Small intestine (tissue), 7 donors: ENCODE results near the gene CCNY. TPM values are rescaled to one million over a fixed set of nuclear protein-coding genes. Genes with fewer than 3 reads are reported as not detected.

Source experiments
- DNase-seq, 2 donors: peaks; one replicate each; pipeline versions ENCODE4 v3.0.0 to v3.0.0-alpha.2; 2013
- FAIRE-seq: peaks from 2 replicates; lab custom pipeline; 2012; peaks lifted over from hg19 to GRCh38; lab: Jason Lieb, UNC
- H3K27ac ChIP-seq, 3 donors: one replicate each; pipeline ENCODE4 v1.5.1; 2013; ENCODE audit warnings: low read length in 2 of 3, mild to moderate bottlenecking in 2 of 3, control low read depth in 1 of 3, inconsistent platforms in 1 of 3, low read depth in 1 of 3, moderate library complexity in 1 of 3
- H3K27me3 ChIP-seq, 3 donors: one replicate each; pipeline ENCODE4 v1.6.1; 2013; ENCODE audit warnings: low read length in 3 of 3, inconsistent platforms in 1 of 3; ENCODE audit not compliant: control insufficient read depth in 3 of 3, insufficient read depth in 3 of 3
- H3K36me3 ChIP-seq, 3 donors: one replicate each; pipeline ENCODE4 v1.6.1; 2013; ENCODE audit warnings: low read length in 3 of 3, inconsistent platforms in 1 of 3, low read depth in 1 of 3, mild to moderate bottlenecking in 1 of 3, moderate library complexity in 1 of 3; ENCODE audit not compliant: control insufficient read depth in 3 of 3, insufficient read depth in 2 of 3
- H3K4me1 ChIP-seq, 3 donors: one replicate each; pipeline ENCODE4 v1.6.1; 2013; ENCODE audit warnings: low read length in 2 of 3, inconsistent platforms in 1 of 3, low read depth in 1 of 3, mild to moderate bottlenecking in 1 of 3, moderate library complexity in 1 of 3; ENCODE audit not compliant: control insufficient read depth in 3 of 3, insufficient read depth in 2 of 3
- H3K4me3 ChIP-seq, 3 donors: one replicate each; pipeline ENCODE4 v1.5.1; 2013; ENCODE audit warnings: low read length in 3 of 3, control low read depth in 1 of 3, inconsistent platforms in 1 of 3, low read depth in 1 of 3, mild to moderate bottlenecking in 1 of 3, moderate library complexity in 1 of 3
- H3K9me3 ChIP-seq, 2 donors: one replicate each; pipeline ENCODE4 v1.6.1; 2013; ENCODE audit warnings: low read depth in 1 of 2, low read length in 1 of 2; ENCODE audit not compliant: control insufficient read depth in 2 of 2, insufficient read depth in 1 of 2
- WGBS, 3 donors: extraction: QIAGEN DNeasy Blood & Tissue Kit; methylation state at CpG; one replicate each; pipeline ENCODE4 v1.1.7; 2013; 5-methylcytosine and 5-hydroxymethylcytosine counted together
- polyA plus RNA-seq, 4 donors: library from polyadenylated mRNA; stranded (reverse) in 3 of 4; unstranded in 1 of 4; fragments of 200-250 nt in 3 of 4; fragments of 120-200 nt in 1 of 4; gene quantifications; one replicate each; pipeline versions ENCODE4 v1.2.1 to v1.2.3, GENCODE V29; 2013
- donor health status: healthy with polysubstance abuse.
- donor health status: control.
- donor health status: control.
- donor health status: Bipolar disorder and iron deficiency.
- donor health status: healthy.

CCNY gene
- polyA plus RNA-seq, 4 donors, result 26.7 to 50.2 (median 32.3) TPM

GRCh38 chr10:35392482-35393228 lies 56.3 kb downstream of the CCNY start:
- peaks cover 0 to 9% (median 8%) of the 10 kb centered on the region in 3 donors for H3K4me1 ChIP-seq
- WGBS, 3 donors, result 89 to 97% (median 97%) methylated on average over 8 of the region's 8 CpGs
- H3K4me3 ChIP-seq, result no peak overlapping the region
- H3K36me3 ChIP-seq, result peaks cover 0 to 4% (median 0%) of the 10 kb centered on the region in 3 donors
- DNase-seq, result no peak
- no peaks in the 10 kb centered on the region for H3K27me3 ChIP-seq
- no peak overlapping the region for H3K27ac ChIP-seq
- H3K9me3 ChIP-seq, result peaks cover 0 to 20% of the 10 kb centered on the region in 2 donors
- no peak for FAIRE-seq

DNA sequence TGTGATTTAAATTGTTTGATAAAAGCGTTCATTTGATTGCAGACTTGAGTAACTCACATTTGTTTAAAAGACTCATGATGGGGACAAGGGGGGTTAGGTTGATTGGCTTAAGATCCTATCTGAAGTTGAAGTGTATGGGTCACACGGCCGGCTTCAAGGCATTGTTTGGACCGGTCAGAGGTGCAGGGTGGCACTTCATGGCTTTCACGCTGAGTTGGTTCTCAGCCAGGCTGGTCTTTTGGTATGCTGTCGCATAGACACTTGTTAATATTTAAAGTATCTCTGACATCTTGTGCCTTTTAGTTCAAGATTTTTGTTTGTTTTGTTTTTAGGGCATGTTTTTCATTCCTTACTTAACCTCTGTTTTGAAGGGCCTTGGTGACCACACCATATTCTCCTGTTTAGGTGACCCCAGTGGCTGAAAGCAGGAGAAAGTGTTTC lies 58.1 kb downstream of the CCNY start:
- DNase-seq (no peak), FAIRE-seq (no peak)
- H3K4me1 ChIP-seq, result peaks cover 0 to 16% (median 9%) of the 10 kb centered on the region in 3 donors
- H3K27me3 ChIP-seq, result no peaks in the 10 kb centered on the region
- no peak overlapping the region for H3K27ac ChIP-seq
- peaks cover 0 to 15% of the 10 kb centered on the region in 2 donors for H3K9me3 ChIP-seq
- peaks cover 0 to 4% (median 0%) of the 10 kb centered on the region in 3 donors for H3K36me3 ChIP-seq
- WGBS, 3 donors, result 71 to 84% (median 80%) methylated on average over 6 of the region's 6 CpGs
- H3K4me3 ChIP-seq, result no peak overlapping the region

- no peaks in the 10 kb centered on the region for H3K27me3 ChIP-seq
- peaks cover 0 to 4% (median 0%) of the 10 kb centered on the region in 3 donors for H3K36me3 ChIP-seq
- 93 to 97% (median 94%) methylated on average over 3 of the region's 3 CpGs for WGBS, 3 donors
- H3K27ac ChIP-seq, result no peak overlapping the region
- no peak overlapping the region for H3K4me3 ChIP-seq
- no peak for FAIRE-seq
- peaks cover 0 to 16% (median 9%) of the 10 kb centered on the region in 3 donors for H3K4me1 ChIP-seq
- no peak for DNase-seq
- H3K9me3 ChIP-seq, result peaks cover 0 to 15% of the 10 kb centered on the region in 2 donors
Observed at GRCh38 chr10:35394934-35395333, 58.6 kb downstream of the CCNY start.

GRCh38 chr10:35396560-35397434 lies 60.5 kb downstream of the CCNY start:
- H3K9me3 ChIP-seq, result peaks cover 0 to under 1% of the 10 kb centered on the region in 2 donors
- no peak overlapping the region for H3K27ac ChIP-seq
- H3K4me1 ChIP-seq, result peaks cover 0 to 21% (median 9%) of the 10 kb centered on the region in 3 donors
- H3K4me3 ChIP-seq, result no peak overlapping the region
- FAIRE-seq (no peak), DNase-seq (peak in 1 of 2 donors; percentile 25)
- H3K36me3 ChIP-seq, result peaks cover 0 to 4% (median 0%) of the 10 kb centered on the region in 3 donors
- H3K27me3 ChIP-seq, result no peaks in the 10 kb centered on the region
- 80 to 84% (median 82%) methylated on average over 12 of the region's 12 CpGs for WGBS, 3 donors

GRCh38 chr10:35397953-35398352 lies 61.6 kb downstream of the CCNY start:
- no peak for DNase-seq
- 84 to 88% (median 88%) methylated on average over 4 of the region's 4 CpGs for WGBS, 3 donors
- H3K36me3 ChIP-seq, result peaks cover 0 to 4% (median 0%) of the 10 kb centered on the region in 3 donors
- peaks cover 0 to 3% of the 10 kb centered on the region in 2 donors for H3K9me3 ChIP-seq
- no peak overlapping the region for H3K4me3 ChIP-seq
- FAIRE-seq, result no peak
- H3K27me3 ChIP-seq, result no peaks in the 10 kb centered on the region
- H3K4me1 ChIP-seq, result peaks cover 0 to 16% (median 9%) of the 10 kb centered on the region in 3 donors
- no peak overlapping the region for H3K27ac ChIP-seq

DNA sequence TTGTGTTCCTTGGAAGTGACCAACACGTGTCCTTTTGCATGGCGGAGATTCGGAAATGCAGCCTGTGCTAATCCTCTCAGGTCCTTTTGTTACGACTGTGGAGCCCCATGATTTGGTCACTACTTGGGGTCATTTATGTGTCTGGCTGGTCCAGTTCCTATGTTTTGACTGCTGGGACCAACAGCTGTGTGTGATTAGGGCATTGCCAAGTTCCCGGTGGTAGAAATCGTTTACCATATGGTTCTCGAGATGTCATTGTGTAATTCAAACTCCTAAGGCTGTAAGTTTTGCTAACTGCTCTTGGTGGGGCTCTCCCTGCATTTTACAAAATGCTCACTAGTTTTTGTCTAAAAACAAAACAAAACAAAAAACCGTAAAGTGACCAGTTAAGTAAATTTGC lies 62.0 kb downstream of the CCNY start:
- DNase-seq, result no peak
- Histone ChIP-seq H3K9me3 (peaks cover 0 to 7% of the 10 kb centered on the region in 2 donors), H3K4me3 (no peak overlapping the region), H3K27ac (no peak overlapping the region), H3K36me3 (peaks cover 0 to 4% (median 0%) of the 10 kb centered on the region in 3 donors), H3K4me1 (peaks cover 0 to 16% (median 9%) of the 10 kb centered on the region in 3 donors), H3K27me3 (no peaks in the 10 kb centered on the region)
- 72 to 84% (median 80%) methylated on average over 8 of the region's 8 CpGs for WGBS, 3 donors
- FAIRE-seq, result no peak

DNA sequence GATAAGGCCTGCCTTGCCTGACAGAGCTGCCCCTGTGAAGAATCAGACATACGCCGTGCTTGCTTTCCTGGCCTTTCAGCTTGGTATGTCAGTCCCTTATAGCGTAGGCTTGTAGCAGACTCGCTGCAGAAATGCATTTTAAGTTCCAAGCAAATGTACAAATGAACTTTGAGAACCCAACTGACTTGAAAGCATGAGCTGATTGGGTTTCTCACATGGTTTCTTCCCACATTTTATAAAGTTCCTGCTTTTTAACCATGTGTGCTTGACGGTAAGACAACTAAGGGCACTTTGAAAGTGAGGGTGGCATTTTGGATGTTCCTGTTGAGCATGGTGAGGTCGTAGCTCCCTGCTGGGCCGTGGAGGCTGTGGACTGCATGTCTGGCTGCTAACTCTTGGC lies 62.6 kb downstream of the CCNY start:
- 91 to 95% (median 93%) methylated on average over 7 of the region's 7 CpGs for WGBS, 3 donors
- Histone ChIP-seq H3K4me1 (peaks cover 0 to 16% (median 9%) of the 10 kb centered on the region in 3 donors), H3K36me3 (peaks cover 0 to 4% (median 0%) of the 10 kb centered on the region in 3 donors), H3K27me3 (no peaks in the 10 kb centered on the region), H3K27ac (no peak overlapping the region), H3K9me3 (peaks cover 0 to 11% of the 10 kb centered on the region in 2 donors), H3K4me3 (no peak overlapping the region)
- FAIRE-seq (no peak), DNase-seq (no peak)

DNA sequence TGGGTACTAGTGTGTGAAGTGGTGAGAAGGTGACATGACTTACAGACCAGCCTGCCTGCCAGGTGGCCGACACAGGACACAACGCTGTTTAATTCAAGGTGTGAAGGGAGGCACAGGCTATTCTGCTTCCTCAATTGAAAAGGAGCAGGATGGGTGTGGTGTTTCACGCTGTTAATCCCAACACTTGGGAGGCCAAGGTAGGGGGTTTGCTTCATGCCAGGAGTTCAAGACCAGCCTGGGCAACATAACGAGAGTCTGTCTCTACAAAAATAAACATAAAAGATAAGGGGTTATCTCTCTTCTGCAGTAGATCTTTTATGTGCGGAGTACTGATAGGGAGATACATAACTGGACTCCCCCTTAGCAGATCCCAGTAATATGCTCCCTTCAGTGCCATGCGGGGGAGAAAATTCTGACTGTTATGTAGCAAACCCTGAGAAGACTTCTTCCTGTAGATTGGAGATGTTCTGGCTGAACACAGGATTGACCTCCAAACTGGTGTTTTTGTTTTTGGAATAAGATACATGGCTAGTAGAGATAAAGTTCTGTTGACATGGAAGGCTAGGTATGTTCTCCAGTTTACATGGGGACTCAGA lies 63.2 kb downstream of the CCNY start:
- FAIRE-seq (no peak), DNase-seq (no peak)
- Histone ChIP-seq H3K4me3 (no peak overlapping the region), H3K36me3 (peaks cover 0 to 4% (median 0%) of the 10 kb centered on the region in 3 donors), H3K9me3 (peaks cover 0 to 17% of the 10 kb centered on the region in 2 donors), H3K4me1 (peaks cover 0 to 16% (median 9%) of the 10 kb centered on the region in 3 donors), H3K27ac (no peak overlapping the region), H3K27me3 (no peaks in the 10 kb centered on the region)
- WGBS, 3 donors, result 68 to 75% (median 72%) methylated on average over 6 of the region's 6 CpGs
